OCI-LY1 (cell line): ENCODE measurements around the gene XPO6.

Experiments
- H2AFZ ChIP-seq: fragments of 200-600 bp; sonication (generic), shearing (Covaris generic); 2 replicates; pipeline ENCODE4 v1.6.0; 2014; ENCODE audit warnings: antibody characterized with exemption, mild to moderate bottlenecking, low read length
- H3F3A ChIP-seq: fragments of 200-600 bp; sonication (generic), shearing (Covaris generic); 2 replicates; pipeline ENCODE4 v1.6.0; 2014; ENCODE audit warnings: mild to moderate bottlenecking, antibody characterized with exemption, low read length, moderate library complexity; ENCODE audit not compliant: insufficient read depth
- H3K27ac ChIP-seq: fragments of 200-600 bp; sonication (generic); 2 replicates; pipeline ENCODE4 v1.5.1; 2014; ENCODE audit warnings: low read length, mixed run types, mild to moderate bottlenecking, low read depth; ENCODE audit not compliant: poor library complexity, severe bottlenecking
- H3K27me3 ChIP-seq: fragments of 200-600 bp; sonication (generic); 2 replicates; pipeline ENCODE4 v1.6.0; 2014; ENCODE audit warnings: antibody characterized with exemption, mild to moderate bottlenecking, low read length, moderate library complexity; ENCODE audit not compliant: insufficient read depth
- H3K36me3 ChIP-seq: fragments of 200-600 bp; sonication (generic); 2 replicates; pipeline ENCODE4 v1.6.1; 2014; ENCODE audit warnings: mild to moderate bottlenecking, antibody characterized with exemption, low read length, moderate library complexity, mixed read lengths; ENCODE audit not compliant: insufficient read depth
- H3K4me1 ChIP-seq: fragments of 200-600 bp; sonication (generic); 2 replicates; pipeline ENCODE4 v1.5.1; 2014; ENCODE audit warnings: mild to moderate bottlenecking, low read length, moderate library complexity; ENCODE audit not compliant: insufficient read depth, severe bottlenecking
- H3K4me2 ChIP-seq: fragments of 200-600 bp; sonication (generic), shearing (Covaris generic); 2 replicates; pipeline ENCODE4 v1.6.1; 2014; ENCODE audit warnings: low read length
- H3K4me3 ChIP-seq: fragments of 200-600 bp; sonication (generic); 2 replicates; pipeline ENCODE4 v1.5.1; 2014; ENCODE audit warnings: low read length, low read depth, mild to moderate bottlenecking, mixed read lengths; ENCODE audit not compliant: poor library complexity, severe bottlenecking
- H3K79me2 ChIP-seq: fragments of 200-600 bp; shearing (Covaris generic); 2 replicates; pipeline ENCODE4 v1.6.1; 2016; ENCODE audit warnings: mixed run types, low read length, mixed read lengths; ENCODE audit not compliant: insufficient read depth
- H3K9ac ChIP-seq: fragments of 200-600 bp; sonication (generic), shearing (Covaris generic); 2 replicates; pipeline ENCODE4 v1.6.1; 2014; ENCODE audit warnings: mild to moderate bottlenecking, low read length, mixed read lengths
- H3K9me2 ChIP-seq: fragments of 200-600 bp; sonication (generic), shearing (Covaris generic); 2 replicates; pipeline ENCODE4 v1.6.1; 2014; ENCODE audit warnings: low read depth, mild to moderate bottlenecking, low read length, mixed read lengths
- H3K9me3 ChIP-seq: fragments of 200-600 bp; shearing (Covaris generic); 2 replicates; pipeline ENCODE4 v1.6.1; 2014; ENCODE audit warnings: low read length, mixed read lengths
- H4K20me1 ChIP-seq: fragments of 200-600 bp; sonication (generic), shearing (Covaris generic); 2 replicates; pipeline ENCODE4 v1.6.0; 2016; ENCODE audit warnings: mild to moderate bottlenecking, low read length; ENCODE audit not compliant: insufficient read depth
- CTCF ChIP-seq: fragments of 200-600 bp; sonication (generic), shearing (Covaris generic); IDR thresholded peaks from 2 replicates; pipeline ENCODE4 v1.5.1; 2017; ENCODE audit warnings: mild to moderate bottlenecking, antibody characterized with exemption, low read length, moderate library complexity, mixed read lengths
- EZH2 ChIP-seq: fragments of 200-600 bp; sonication (generic), shearing (Covaris generic); IDR thresholded peaks from 2 replicates; pipeline ENCODE4 v1.8.0; 2017; ENCODE audit warnings: borderline replicate concordance, mixed run types, mild to moderate bottlenecking, antibody characterized with exemption, low read length, moderate library complexity, mixed read lengths

Gene XPO6

GRCh38 chr16:28219282-28219681, 7.5 kb upstream of the XPO6 start:
- no peaks in the 10 kb centered on the region for H3F3A ChIP-seq
- no peak overlapping the region for H3K9ac ChIP-seq
- no peaks in the 10 kb centered on the region for H4K20me1 ChIP-seq
- H3K27ac ChIP-seq = no peak overlapping the region
- no peaks in the 10 kb centered on the region for H3K27me3 ChIP-seq
- H3K79me2 ChIP-seq = no peaks in the 10 kb centered on the region
- no peak overlapping the region for H2AFZ ChIP-seq
- no peaks in the 10 kb centered on the region for H3K36me3 ChIP-seq
- H3K9me2 ChIP-seq = no peaks in the 10 kb centered on the region
- H3K9me3 ChIP-seq = no peaks in the 10 kb centered on the region
- TF ChIP-seq CTCF (no peak), EZH2 (no peak)
- H3K4me3 ChIP-seq = no peak overlapping the region
- H3K4me2 ChIP-seq = no peak overlapping the region
- H3K4me1 ChIP-seq = no peaks in the 10 kb centered on the region

- Histone ChIP-seq H2AFZ (no peak overlapping the region), H3K9me2 (no peaks in the 10 kb centered on the region), H3K9me3 (no peaks in the 10 kb centered on the region), H3K79me2 (no peaks in the 10 kb centered on the region), H3K4me3 (no peak overlapping the region), H3K36me3 (no peaks in the 10 kb centered on the region), H4K20me1 (no peaks in the 10 kb centered on the region), H3K27ac (no peak overlapping the region), H3K4me2 (no peak overlapping the region), H3K9ac (no peak overlapping the region), H3K4me1 (no peaks in the 10 kb centered on the region), H3K27me3 (no peaks in the 10 kb centered on the region), H3F3A (no peaks in the 10 kb centered on the region)
- no peak for TF ChIP-seq EZH2
- peak; percentile 55 for TF ChIP-seq CTCF
Observed at GRCh38 chr16:28218109-28218508, 6.3 kb upstream of the XPO6 start.

- Histone ChIP-seq H3K9me2 (no peaks in the 10 kb centered on the region), H3K36me3 (no peaks in the 10 kb centered on the region), H3K9ac (no peak overlapping the region), H3F3A (no peaks in the 10 kb centered on the region), H3K4me1 (peaks cover 5% of the 10 kb centered on the region), H3K79me2 (no peaks in the 10 kb centered on the region), H3K27me3 (no peaks in the 10 kb centered on the region), H2AFZ (no peak overlapping the region), H3K27ac (no peak overlapping the region), H3K4me2 (no peak overlapping the region), H3K9me3 (no peaks in the 10 kb centered on the region), H4K20me1 (no peaks in the 10 kb centered on the region), H3K4me3 (no peak overlapping the region)
- TF ChIP-seq EZH2 (no peak), CTCF (no peak)
Observed at GRCh38 chr16:28217326-28217725, 5.6 kb upstream of the XPO6 start.
